Esophagus squamous epithelium (tissue), 4 donors: ENCODE results near the gene CMTM7.

ENCODE experiments used
- POLR2A ChIP-seq, 4 donors: fragments of 450-650 bp; IDR thresholded peaks; one replicate each; pipeline ENCODE4 v1.6.1; 2017; ENCODE audit warnings: antibody characterized with exemption in 4 of 4, mild to moderate bottlenecking in 4 of 4, moderate library complexity in 3 of 4
- TF ChIP-seq, protein P1 (sequence below), 6 experiments: fragments of 450-650 bp in 4 of 6; fragments of 200-600 bp in 2 of 6; sonication (generic) in 2 of 6; IDR thresholded peaks; one replicate each; pipeline ENCODE4 v1.5.1; 2016 to 2019; ENCODE audit warnings: antibody characterized with exemption in 6 of 6, mild to moderate bottlenecking in 4 of 6, moderate library complexity in 4 of 6

GRCh38 chr3:32480604-32481003 lies 89.0 kb downstream of the CMTM7 start:
- TF ChIP-seq, protein P1, sequence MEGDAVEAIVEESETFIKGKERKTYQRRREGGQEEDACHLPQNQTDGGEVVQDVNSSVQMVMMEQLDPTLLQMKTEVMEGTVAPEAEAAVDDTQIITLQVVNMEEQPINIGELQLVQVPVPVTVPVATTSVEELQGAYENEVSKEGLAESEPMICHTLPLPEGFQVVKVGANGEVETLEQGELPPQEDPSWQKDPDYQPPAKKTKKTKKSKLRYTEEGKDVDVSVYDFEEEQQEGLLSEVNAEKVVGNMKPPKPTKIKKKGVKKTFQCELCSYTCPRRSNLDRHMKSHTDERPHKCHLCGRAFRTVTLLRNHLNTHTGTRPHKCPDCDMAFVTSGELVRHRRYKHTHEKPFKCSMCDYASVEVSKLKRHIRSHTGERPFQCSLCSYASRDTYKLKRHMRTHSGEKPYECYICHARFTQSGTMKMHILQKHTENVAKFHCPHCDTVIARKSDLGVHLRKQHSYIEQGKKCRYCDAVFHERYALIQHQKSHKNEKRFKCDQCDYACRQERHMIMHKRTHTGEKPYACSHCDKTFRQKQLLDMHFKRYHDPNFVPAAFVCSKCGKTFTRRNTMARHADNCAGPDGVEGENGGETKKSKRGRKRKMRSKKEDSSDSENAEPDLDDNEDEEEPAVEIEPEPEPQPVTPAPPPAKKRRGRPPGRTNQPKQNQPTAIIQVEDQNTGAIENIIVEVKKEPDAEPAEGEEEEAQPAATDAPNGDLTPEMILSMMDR (IDR thresholded peaks at IDR 0.05), result no peak
- no peak for TF ChIP-seq POLR2A (IDR thresholded peaks at IDR 0.05)
